Nephron (organoid): Measurements from ENCODE around the gene PSMB5.

ENCODE experiments used
- H3K27ac Mint-ChIP-seq, 3 experiments: 2 replicates each; pipeline ENCODE4 v1.8.0; 2020; ENCODE audit warnings: mixed read lengths in 3 of 3, mild to moderate bottlenecking in 2 of 3, moderate library complexity in 1 of 3
- H3K27me3 Mint-ChIP-seq: 2 replicates; pipeline ENCODE4 v1.8.0; 2021; ENCODE audit warnings: low read depth, mild to moderate bottlenecking, moderate library complexity, mixed read lengths
- H3K36me3 Mint-ChIP-seq: 2 replicates; pipeline ENCODE4 v1.8.0; 2020; ENCODE audit warnings: low read depth, mixed read lengths
- H3K4me1 Mint-ChIP-seq: 2 replicates; pipeline ENCODE4 v1.8.0; 2020; ENCODE audit warnings: mixed read lengths
- H3K4me3 Mint-ChIP-seq, 3 experiments: 2 replicates each; pipeline ENCODE4 v1.8.0; 2020; ENCODE audit warnings: mild to moderate bottlenecking in 3 of 3, mixed read lengths in 3 of 3, moderate library complexity in 2 of 3
- H3K9me3 Mint-ChIP-seq: 2 replicates; pipeline ENCODE4 v1.8.0; 2020; ENCODE audit warnings: mixed read lengths
- CTCF ChIP-seq, 3 experiments: fragments of 200-600 bp; sonication (generic); IDR thresholded peaks; one replicate each; pipeline ENCODE4 v1.5.0; 2021; ENCODE audit warnings: antibody characterized with exemption in 3 of 3; ENCODE audit not compliant: unreplicated experiment in 3 of 3

The PSMB5 gene

GRCh38 chr14:22981876-22982476 lies 52.7 kb downstream of the PSMB5 start:
- no peak overlapping the region for H3K27ac Mint-ChIP-seq
- peaks cover 15% of the 10 kb centered on the region for H3K36me3 Mint-ChIP-seq
- H3K4me3 Mint-ChIP-seq, result peak overlapping the region in 2 of 3 experiments; percentile 78 to 81
- H3K4me1 Mint-ChIP-seq, result peaks cover 38% of the 10 kb centered on the region
- no peak for TF ChIP-seq CTCF (IDR thresholded peaks at IDR 0.05; ENCODE audit: unreplicated experiment in 3 of 3)
- H3K27me3 Mint-ChIP-seq, result no peaks in the 10 kb centered on the region
- no peaks in the 10 kb centered on the region for H3K9me3 Mint-ChIP-seq

DNA sequence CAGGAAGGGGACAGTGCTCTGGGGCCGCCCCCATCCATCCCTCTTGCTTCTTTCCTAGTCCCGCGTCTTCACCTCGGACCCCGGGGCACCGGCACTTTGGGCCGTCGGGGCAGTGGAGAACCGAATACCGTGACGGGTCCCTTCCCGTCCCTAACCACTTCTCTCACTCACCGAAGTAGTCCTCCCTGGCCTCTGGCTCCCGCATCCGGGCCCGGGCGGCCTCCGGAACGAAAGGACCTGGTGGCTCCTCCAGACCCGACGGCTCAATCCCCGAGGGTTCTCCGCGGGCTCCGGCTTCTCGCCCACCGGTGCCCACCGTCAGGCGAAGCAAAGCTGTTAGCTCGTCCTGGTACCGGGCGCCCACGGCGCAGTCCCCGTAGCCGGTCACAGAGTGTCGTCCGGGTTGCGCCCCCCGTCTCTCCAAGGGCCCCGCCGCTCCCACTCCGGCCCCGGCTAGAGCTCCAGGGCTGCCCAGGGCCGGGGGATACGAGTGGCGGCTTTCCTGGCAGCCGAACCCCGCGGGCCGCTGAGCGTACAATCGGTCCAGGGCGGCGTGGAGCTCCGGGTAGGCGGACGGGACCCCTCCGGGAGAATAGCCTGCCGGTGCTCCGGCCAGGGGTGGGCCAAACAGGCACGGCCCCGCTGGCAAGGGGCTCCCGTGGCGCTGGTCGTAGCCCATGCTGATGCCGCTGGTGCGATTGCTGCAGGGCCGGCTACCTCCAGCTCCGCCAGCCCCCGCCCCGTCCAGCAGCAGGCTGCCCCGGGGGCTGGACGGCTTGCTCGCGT lies 53.4 kb downstream of the PSMB5 start:
- TF ChIP-seq CTCF (IDR thresholded peaks at IDR 0.05; ENCODE audit: unreplicated experiment in 3 of 3), result no peak
- no peaks in the 10 kb centered on the region for H3K27me3 Mint-ChIP-seq
- no peaks in the 10 kb centered on the region for H3K9me3 Mint-ChIP-seq
- H3K36me3 Mint-ChIP-seq, result peaks cover 22% of the 10 kb centered on the region
- peak overlapping the region in 2 of 3 experiments; percentile 84 for H3K4me3 Mint-ChIP-seq
- peaks cover 45% of the 10 kb centered on the region for H3K4me1 Mint-ChIP-seq
- peak overlapping the region in 2 of 3 experiments; percentile 49 to 69 for H3K27ac Mint-ChIP-seq

DNA sequence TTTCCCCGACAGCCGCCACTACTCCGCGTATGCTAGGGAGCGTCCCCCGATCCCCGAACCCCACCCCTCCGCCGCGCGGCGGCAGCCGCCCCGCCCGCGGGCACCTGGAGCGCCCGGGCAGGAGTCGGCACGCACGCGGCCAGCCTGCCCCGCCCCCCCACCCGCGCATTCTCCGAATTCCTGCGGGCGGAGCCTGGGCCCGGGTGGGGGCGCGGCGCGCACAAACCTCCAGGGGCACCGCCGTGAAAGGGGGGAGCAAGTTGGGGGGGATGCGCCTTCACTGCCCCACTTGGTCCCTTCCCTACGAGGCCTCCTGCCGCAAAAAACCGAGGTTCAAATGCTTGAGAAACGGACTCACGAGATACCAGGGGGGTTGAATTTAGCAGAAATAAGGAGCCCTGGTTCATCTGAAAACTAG lies 54.0 kb downstream of the PSMB5 start:
- peak overlapping the region; percentile 92 to 98 (median 97) for H3K27ac Mint-ChIP-seq
- H3K9me3 Mint-ChIP-seq, result no peaks in the 10 kb centered on the region
- H3K36me3 Mint-ChIP-seq, result peaks cover 24% of the 10 kb centered on the region
- H3K27me3 Mint-ChIP-seq, result no peaks in the 10 kb centered on the region
- H3K4me1 Mint-ChIP-seq, result peaks cover 47% of the 10 kb centered on the region
- peak overlapping the region; percentile 90 to 93 (median 91) for H3K4me3 Mint-ChIP-seq
- no peak for TF ChIP-seq CTCF (IDR thresholded peaks at IDR 0.05; ENCODE audit: unreplicated experiment in 3 of 3)

GRCh38 chr14:22979748-22980392 lies 54.8 kb downstream of the PSMB5 start:
- Mint-ChIP-seq H3K4me3 (peak overlapping the region; percentile 90 to 93 (median 91)), H3K9me3 (no peaks in the 10 kb centered on the region)

GRCh38 chr14:22978981-22979671 lies 55.6 kb downstream of the PSMB5 start:
- H3K27me3 Mint-ChIP-seq, result no peaks in the 10 kb centered on the region
- H3K27ac Mint-ChIP-seq, result peak overlapping the region; percentile 92 to 98 (median 97)
- peak overlapping the region; percentile 90 to 93 (median 91) for H3K4me3 Mint-ChIP-seq
- no peaks in the 10 kb centered on the region for H3K9me3 Mint-ChIP-seq
- H3K36me3 Mint-ChIP-seq, result peaks cover 37% of the 10 kb centered on the region
- peaks cover 50% of the 10 kb centered on the region for H3K4me1 Mint-ChIP-seq
- TF ChIP-seq CTCF (IDR thresholded peaks at IDR 0.05; ENCODE audit: unreplicated experiment in 3 of 3), result no peak

More at GRCh38 chr14:22979748-22980392, 54.8 kb downstream of the PSMB5 start:
- peaks cover 46% of the 10 kb centered on the region for H3K4me1 Mint-ChIP-seq
- no peaks in the 10 kb centered on the region for H3K27me3 Mint-ChIP-seq
- H3K36me3 Mint-ChIP-seq, result peaks cover 30% of the 10 kb centered on the region
- H3K27ac Mint-ChIP-seq, result peak overlapping the region; percentile 92 to 98 (median 97)
- TF ChIP-seq CTCF (IDR thresholded peaks at IDR 0.05; ENCODE audit: unreplicated experiment in 3 of 3), result no peak
